ENCODE measurements around the gene TXNDC16.

DNA sequence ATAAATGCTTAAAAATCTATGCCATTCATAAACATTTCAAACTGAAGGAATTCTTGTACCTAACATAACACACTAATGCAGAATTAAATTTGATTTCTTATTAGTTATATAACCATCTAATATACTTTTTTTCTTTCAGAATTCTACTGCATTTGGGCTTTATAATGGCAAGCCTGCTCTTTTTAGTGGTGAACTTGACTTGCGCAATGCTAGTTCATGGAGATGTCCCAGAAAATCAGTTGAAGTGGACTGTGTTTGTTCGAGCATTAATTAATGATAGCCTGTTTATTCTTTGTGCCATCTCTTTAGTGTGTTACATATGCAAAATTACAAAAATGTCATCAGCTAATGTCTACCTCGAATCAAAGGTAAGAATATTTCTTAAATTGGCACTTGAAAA lies 47.7 kb upstream of the TXNDC16 start:
- TF ChIP-seq ZNF302 (tag by site-specific recombination; IDR thresholded peaks at IDR 0.05; ENCODE audit: low read depth) (no peak), ZNF660 (tag by site-specific recombination; IDR thresholded peaks at IDR 0.05) (no peak), ZNF324 (tag by site-specific recombination; IDR thresholded peaks at IDR 0.05) (no peak), MZF1 (tag by site-specific recombination; IDR thresholded peaks at IDR 0.05; ENCODE audit: borderline replicate concordance) (no peak), ZNF416 (tag by site-specific recombination; IDR thresholded peaks at IDR 0.05) (no peak), ZNF514 (tag by site-specific recombination; IDR thresholded peaks at IDR 0.05) (no peak), ZBTB21 (tag by site-specific recombination; IDR thresholded peaks at IDR 0.05) (no peak), ZNF341 (tag by site-specific recombination; IDR thresholded peaks at IDR 0.05; ENCODE audit: low read depth) (no peak), SP7 (tag by site-specific recombination; IDR thresholded peaks at IDR 0.05) (no peak), ZNF19 (tag by site-specific recombination; IDR thresholded peaks at IDR 0.05; ENCODE audit: low read depth) (no peak)
- TF ChIP-seq, protein P1, sequence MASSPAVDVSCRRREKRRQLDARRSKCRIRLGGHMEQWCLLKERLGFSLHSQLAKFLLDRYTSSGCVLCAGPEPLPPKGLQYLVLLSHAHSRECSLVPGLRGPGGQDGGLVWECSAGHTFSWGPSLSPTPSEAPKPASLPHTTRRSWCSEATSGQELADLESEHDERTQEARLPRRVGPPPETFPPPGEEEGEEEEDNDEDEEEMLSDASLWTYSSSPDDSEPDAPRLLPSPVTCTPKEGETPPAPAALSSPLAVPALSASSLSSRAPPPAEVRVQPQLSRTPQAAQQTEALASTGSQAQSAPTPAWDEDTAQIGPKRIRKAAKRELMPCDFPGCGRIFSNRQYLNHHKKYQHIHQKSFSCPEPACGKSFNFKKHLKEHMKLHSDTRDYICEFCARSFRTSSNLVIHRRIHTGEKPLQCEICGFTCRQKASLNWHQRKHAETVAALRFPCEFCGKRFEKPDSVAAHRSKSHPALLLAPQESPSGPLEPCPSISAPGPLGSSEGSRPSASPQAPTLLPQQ (tag by site-specific recombination; IDR thresholded peaks at IDR 0.05) = no peak
- TF ChIP-seq, protein P2, sequence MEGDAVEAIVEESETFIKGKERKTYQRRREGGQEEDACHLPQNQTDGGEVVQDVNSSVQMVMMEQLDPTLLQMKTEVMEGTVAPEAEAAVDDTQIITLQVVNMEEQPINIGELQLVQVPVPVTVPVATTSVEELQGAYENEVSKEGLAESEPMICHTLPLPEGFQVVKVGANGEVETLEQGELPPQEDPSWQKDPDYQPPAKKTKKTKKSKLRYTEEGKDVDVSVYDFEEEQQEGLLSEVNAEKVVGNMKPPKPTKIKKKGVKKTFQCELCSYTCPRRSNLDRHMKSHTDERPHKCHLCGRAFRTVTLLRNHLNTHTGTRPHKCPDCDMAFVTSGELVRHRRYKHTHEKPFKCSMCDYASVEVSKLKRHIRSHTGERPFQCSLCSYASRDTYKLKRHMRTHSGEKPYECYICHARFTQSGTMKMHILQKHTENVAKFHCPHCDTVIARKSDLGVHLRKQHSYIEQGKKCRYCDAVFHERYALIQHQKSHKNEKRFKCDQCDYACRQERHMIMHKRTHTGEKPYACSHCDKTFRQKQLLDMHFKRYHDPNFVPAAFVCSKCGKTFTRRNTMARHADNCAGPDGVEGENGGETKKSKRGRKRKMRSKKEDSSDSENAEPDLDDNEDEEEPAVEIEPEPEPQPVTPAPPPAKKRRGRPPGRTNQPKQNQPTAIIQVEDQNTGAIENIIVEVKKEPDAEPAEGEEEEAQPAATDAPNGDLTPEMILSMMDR (tag by site-specific recombination; IDR thresholded peaks at IDR 0.05) = no peak

Measured in HEK293 (cell line).